ENCODE measurements around the gene DIDO1. TPM values are rescaled to one million over a fixed set of nuclear protein-coding genes. Genes with fewer than 3 reads are reported as not detected.

Gene DIDO1
- total and polyA plus RNA-seq, 2 of the 4 experiments (the other 2 are of a cell fraction): 21.8 to 28.1 TPM

GRCh38 chr20:62959101-62959971 lies 33.0 kb upstream of the DIDO1 start:
- H3K9me3 ChIP-seq (ENCODE audit: control insufficient read depth, insufficient read depth, low read length): no peaks in the 10 kb centered on the region
- H2BK5ac ChIP-seq (ENCODE audit: low read depth, low read length, poor library complexity, severe bottlenecking): no peak overlapping the region
- H3K56ac ChIP-seq (ENCODE audit: extremely low read depth, insufficient read depth, low read length): no peak overlapping the region
- no TSS peak for BruUV-seq (replicated peaks)
- H3K18ac ChIP-seq (ENCODE audit: low read depth, low read length): no peak overlapping the region
- ChIA-PET POLR2A (ENCODE audit: unreplicated experiment) (no interaction called here), CTCF (interaction anchor here (0.7 kb wide), 1 partner anchor 13 kb away, joined by 3 read pairs; no protein-coding TSS in a partner anchor)
- H2BK120ac ChIP-seq (ENCODE audit: low read depth, low read length): no peak overlapping the region
- H3K14ac ChIP-seq (replicated peaks; ENCODE audit: low read depth, low read length): no peak overlapping the region
- H2AK5ac ChIP-seq (ENCODE audit: low read depth, low read length): no peak overlapping the region
- 74% methylated on average over 30 of the region's 43 CpGs; no CpG with 5 or more reads in 1 of the 2 experiments for WGBS, 2 experiments (ENCODE audit: extremely low coverage in 2 of 2, insufficient read length in 1 of 2)
- no peak overlapping the region for H2BK20ac ChIP-seq (ENCODE audit: low read depth, low read length)
- peaks cover 4% of the 10 kb centered on the region; the same call in 1 of the 2 replicates for H3K27me3 ChIP-seq (ENCODE audit: control insufficient read depth, insufficient read depth, low read length)
- H3K79me1 ChIP-seq (ENCODE audit: low read depth in 1 of 2, low read length in 2 of 2): no peaks in the 10 kb centered on the region; a peak in 1 of 4 replicates
- H3K23ac ChIP-seq (ENCODE audit: low read depth, low read length): no peak overlapping the region
- no peak overlapping the region for H4K91ac ChIP-seq (ENCODE audit: insufficient read depth, low read depth, low read length)
- ATAC-seq (ENCODE audit: low read depth) (no peak), DNase-seq (no peak)
- no peak overlapping the region for H3K27ac ChIP-seq (ENCODE audit: insufficient read depth, low read length)
- peaks cover 8% of the 10 kb centered on the region; the same call in 1 of the 2 replicates for H3K4me1 ChIP-seq (ENCODE audit: control insufficient read depth, insufficient read depth, low read length)
- H4K20me1 ChIP-seq (ENCODE audit: insufficient read depth, low read length): no peaks in the 10 kb centered on the region
- no peak overlapping the region for H2BK15ac ChIP-seq (ENCODE audit: low read depth, low read length)
- in situ Hi-C loops (cut with MboI; ENCODE audit: low sequenced_read_pairs): no loop called here
- peaks cover 4% of the 10 kb centered on the region; the same call in 1 of the 2 replicates for H3K9me1 ChIP-seq (ENCODE audit: insufficient read depth, low read length)
- intact Hi-C loops (cut with micrococcal nuclease): no loop called here
- dilution Hi-C loops (cut with HindIII; ENCODE audit: low sequenced_read_pairs, unreplicated experiment): no loop called here
- no peak overlapping the region for H3K4ac ChIP-seq (ENCODE audit: low read depth, low read length)
- H4K8ac ChIP-seq (ENCODE audit: low read depth in 2 of 2, low read length in 2 of 2): no peak overlapping the region
- H3K4me2 ChIP-seq (ENCODE audit: low read depth, low read length): no peak overlapping the region
- peaks cover 1% of the 10 kb centered on the region; the same call in 1 of the 2 replicates for H3K36me3 ChIP-seq (ENCODE audit: control insufficient read depth, insufficient read depth, low read length)
- no peak overlapping the region for H3K4me3 ChIP-seq (ENCODE audit: insufficient read depth, low read depth, low read length)
- no peak overlapping the region for H2AFZ ChIP-seq (replicated peaks; ENCODE audit: low read length, poor library complexity)
- H2AK9ac ChIP-seq (replicated peaks; ENCODE audit: low read depth, low read length, poor library complexity): no peak overlapping the region
- H3K9ac ChIP-seq (ENCODE audit: low read depth, low read length): no peak overlapping the region
- H4K5ac ChIP-seq (ENCODE audit: low read depth, low read length): no peak overlapping the region
- no peak for TF ChIP-seq MAZ (IDR thresholded peaks at IDR 0.05; ENCODE audit: borderline replicate concordance, low read depth, low read length)
- no peak for TF ChIP-seq BHLHE40 (IDR thresholded peaks at IDR 0.05; ENCODE audit: low read depth, low read length)
- TF ChIP-seq MXI1 (IDR thresholded peaks at IDR 0.05; ENCODE audit: borderline replicate concordance, low read depth, low read length): no peak
- no peak for TF ChIP-seq MAFK (IDR thresholded peaks at IDR 0.05; ENCODE audit: low read depth, low read length)
- no peak for TF ChIP-seq CHD1 (IDR thresholded peaks at IDR 0.05; ENCODE audit: low read depth, low read length)
- no peak for TF ChIP-seq FOS (IDR thresholded peaks at IDR 0.05; ENCODE audit: low read depth, low read length)
- no peak for TF ChIP-seq NFE2L2 (IDR thresholded peaks at IDR 0.05; ENCODE audit: low read depth, low read length)
- TF ChIP-seq ELK1 (IDR thresholded peaks at IDR 0.05; ENCODE audit: borderline replicate concordance, low read depth, low read length): no peak
- no peak for TF ChIP-seq POLR2A (IDR thresholded peaks at IDR 0.05; ENCODE audit: low read depth, low read length)
- no peak for TF ChIP-seq RCOR1 (IDR thresholded peaks at IDR 0.05; ENCODE audit: insufficient replicate concordance, low read length)
- no peak for TF ChIP-seq RFX5 (IDR thresholded peaks at IDR 0.05; ENCODE audit: low read depth, low read length)
- no peak for TF ChIP-seq SMC3 (IDR thresholded peaks at IDR 0.05; ENCODE audit: low read depth, low read length)
- TF ChIP-seq CTCF (conservative IDR thresholded peaks at IDR 0.05; ENCODE audit: low read depth, low read length): no peak

Measured in IMR-90 (cell line).